Colonic mucosa (tissue), 4 donors: ENCODE data around the gene LGR4. TPM values are rescaled to one million over a fixed set of nuclear protein-coding genes. Genes with fewer than 3 reads are reported as not detected.

Experiments
- DNase-seq: peaks from one replicate; pipeline ENCODE4 v3.0.0-alpha.2; 2020
- H3K27ac ChIP-seq: fragments of 200-600 bp; one replicate; pipeline ENCODE4 v1.8.0; 2021
- H3K27me3 ChIP-seq: fragments of 200-600 bp; one replicate; pipeline ENCODE4 v1.8.0; 2021
- H3K36me3 ChIP-seq: fragments of 200-600 bp; one replicate; pipeline ENCODE4 v1.8.0; 2021
- H3K4me1 ChIP-seq: fragments of 200-600 bp; one replicate; pipeline ENCODE4 v1.8.0; 2021; ENCODE audit warnings: mild to moderate bottlenecking
- H3K4me3 ChIP-seq: fragments of 200-600 bp; one replicate; pipeline ENCODE4 v1.8.0; 2021
- H3K9ac ChIP-seq, 2 donors: one replicate each; pipeline ENCODE4 v1.7.0; 2013; ENCODE audit warnings: control low read depth in 2 of 2, low read depth in 2 of 2, low read length in 2 of 2
- H3K9me3 ChIP-seq: fragments of 200-600 bp; one replicate; pipeline ENCODE4 v1.8.0; 2021
- CTCF ChIP-seq: fragments of 200-600 bp; IDR thresholded peaks from one replicate; pipeline ENCODE4 v1.8.0; 2022; ENCODE audit warnings: antibody characterized with exemption, mild to moderate bottlenecking
- intact Hi-C: fragments of 100-400 bp; cut with DNase I; formaldehyde crosslinking; loops from one replicate; pipeline ENCODE4 v1.14.1; 2022
- total RNA-seq, 2 donors: library from RNA; stranded (reverse); fragmentation: NEBNext Ultra II Directional in 1 of 2; extraction: Animal tissue kit (Norgen Biotek cat#: 25700) in 1 of 2; gene quantifications; one replicate each; pipeline ENCODE4 v1.2.1, GENCODE V29; 2021
- donor health status: healthy.
- donor health status: DM: no; HTN: no; CAD: no.
- donor health status: DM: no; HTN: no; CAD: no.

The LGR4 gene
- total RNA-seq, 2 donors from 2014 or later = 88.2 to 94.5 TPM

DNA sequence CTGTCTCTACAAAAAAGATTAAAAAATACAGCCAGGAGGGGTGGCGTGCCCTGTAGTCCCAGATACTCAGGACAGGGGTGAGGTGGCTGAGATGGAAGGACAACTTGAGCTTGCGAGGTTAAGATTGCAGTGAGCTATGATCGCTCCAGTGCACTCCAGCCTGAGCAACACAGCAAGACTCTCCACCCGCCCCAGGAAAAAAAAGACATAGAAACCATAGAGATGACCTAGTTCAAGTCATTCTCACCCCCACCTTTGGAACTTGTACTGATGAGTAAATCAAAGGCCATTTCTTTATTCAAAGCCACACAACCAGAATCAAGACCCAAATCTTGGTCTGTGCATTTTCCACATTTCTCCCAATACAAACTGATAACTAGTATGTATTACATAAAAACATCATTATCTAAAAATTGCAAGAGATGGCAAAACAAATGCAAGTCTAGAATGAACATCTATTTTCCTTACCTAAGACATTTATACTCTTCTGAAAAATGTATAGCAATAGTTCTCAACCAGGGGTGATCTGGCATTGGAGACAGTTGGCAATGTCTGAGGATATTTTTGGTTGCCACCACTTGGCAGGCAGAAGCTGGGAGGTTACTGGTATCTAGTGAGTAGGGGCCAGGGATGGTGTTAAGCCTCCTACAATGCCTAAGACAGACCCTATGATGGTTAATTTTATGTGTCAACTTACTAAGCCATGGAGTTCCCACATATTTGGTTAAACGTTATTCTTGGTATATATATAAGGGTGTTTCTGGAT, 34.6 kb downstream of the LGR4 start:
- Histone ChIP-seq H3K9ac (no peak overlapping the region), H3K27me3 (no peaks in the 10 kb centered on the region), H3K4me3 (no peak overlapping the region), H3K9me3 (no peaks in the 10 kb centered on the region), H3K36me3 (no peaks in the 10 kb centered on the region), H3K4me1 (no peaks in the 10 kb centered on the region), H3K27ac (no peak overlapping the region)
- no peak for TF ChIP-seq CTCF
- intact Hi-C loops = no loop called here
- DNase-seq = no peak

- H3K9me3 ChIP-seq = no peaks in the 10 kb centered on the region
- H3K27me3 ChIP-seq = no peaks in the 10 kb centered on the region
- intact Hi-C loops = no loop called here
- H3K4me3 ChIP-seq = no peak overlapping the region
- no peak for TF ChIP-seq CTCF
- no peak overlapping the region for H3K9ac ChIP-seq
- no peaks in the 10 kb centered on the region for H3K36me3 ChIP-seq
- DNase-seq = no peak
- no peaks in the 10 kb centered on the region for H3K4me1 ChIP-seq
- no peak overlapping the region for H3K27ac ChIP-seq
These were observed 35.7 kb downstream of the LGR4 start for GRCh38 chr11:27436916-27437315.

GRCh38 chr11:27433742-27434141, 38.8 kb downstream of the LGR4 start:
- intact Hi-C loops = no loop called here
- H3K36me3 ChIP-seq = no peaks in the 10 kb centered on the region
- H3K4me3 ChIP-seq = no peak overlapping the region
- H3K9ac ChIP-seq = no peak overlapping the region
- DNase-seq = no peak
- no peaks in the 10 kb centered on the region for H3K4me1 ChIP-seq
- TF ChIP-seq CTCF = no peak
- H3K27ac ChIP-seq = no peak overlapping the region
- H3K27me3 ChIP-seq = no peaks in the 10 kb centered on the region
- H3K9me3 ChIP-seq = no peaks in the 10 kb centered on the region

DNA sequence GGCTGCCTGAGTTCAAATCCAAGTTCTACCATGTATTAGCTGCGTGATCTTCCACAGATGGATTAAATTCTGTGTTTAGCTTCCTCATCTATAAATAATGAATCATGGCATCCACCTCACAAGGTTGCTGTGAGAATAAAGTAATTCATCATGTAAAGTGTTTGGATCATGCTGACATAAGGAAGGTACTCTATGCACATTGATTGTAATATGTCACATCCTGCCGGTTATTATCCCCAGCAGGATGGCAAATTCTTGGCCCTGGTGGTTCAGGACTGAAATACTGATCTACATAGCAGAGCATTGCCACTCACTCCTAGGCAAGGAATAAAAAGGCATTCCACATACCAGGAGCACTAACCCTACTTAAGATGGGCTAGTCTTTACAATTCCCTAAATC, 40.8 kb downstream of the LGR4 start:
- no peak overlapping the region for H3K9ac ChIP-seq
- H3K36me3 ChIP-seq = no peaks in the 10 kb centered on the region
- no peaks in the 10 kb centered on the region for H3K27me3 ChIP-seq
- no peak for DNase-seq
- H3K4me3 ChIP-seq = no peak overlapping the region
- intact Hi-C loops = no loop called here
- H3K9me3 ChIP-seq = no peaks in the 10 kb centered on the region
- no peak for TF ChIP-seq CTCF
- H3K4me1 ChIP-seq = no peaks in the 10 kb centered on the region
- no peak overlapping the region for H3K27ac ChIP-seq

- Histone ChIP-seq H3K36me3 (no peaks in the 10 kb centered on the region), H3K9ac (no peak overlapping the region), H3K4me3 (no peak overlapping the region), H3K27ac (no peak overlapping the region), H3K27me3 (no peaks in the 10 kb centered on the region), H3K9me3 (no peaks in the 10 kb centered on the region), H3K4me1 (no peaks in the 10 kb centered on the region)
- intact Hi-C loops = no loop called here
- no peak for DNase-seq
- no peak for TF ChIP-seq CTCF
These were observed 42.7 kb downstream of the LGR4 start for GRCh38 chr11:27429761-27430393.
